Measurements from ENCODE around the gene FEZF1. TPM values are rescaled to one million over a fixed set of nuclear protein-coding genes. Genes with fewer than 3 reads are reported as not detected.

Gene FEZF1
- total RNA-seq, 1 experiment from 2014 or later: 114 TPM

DNA sequence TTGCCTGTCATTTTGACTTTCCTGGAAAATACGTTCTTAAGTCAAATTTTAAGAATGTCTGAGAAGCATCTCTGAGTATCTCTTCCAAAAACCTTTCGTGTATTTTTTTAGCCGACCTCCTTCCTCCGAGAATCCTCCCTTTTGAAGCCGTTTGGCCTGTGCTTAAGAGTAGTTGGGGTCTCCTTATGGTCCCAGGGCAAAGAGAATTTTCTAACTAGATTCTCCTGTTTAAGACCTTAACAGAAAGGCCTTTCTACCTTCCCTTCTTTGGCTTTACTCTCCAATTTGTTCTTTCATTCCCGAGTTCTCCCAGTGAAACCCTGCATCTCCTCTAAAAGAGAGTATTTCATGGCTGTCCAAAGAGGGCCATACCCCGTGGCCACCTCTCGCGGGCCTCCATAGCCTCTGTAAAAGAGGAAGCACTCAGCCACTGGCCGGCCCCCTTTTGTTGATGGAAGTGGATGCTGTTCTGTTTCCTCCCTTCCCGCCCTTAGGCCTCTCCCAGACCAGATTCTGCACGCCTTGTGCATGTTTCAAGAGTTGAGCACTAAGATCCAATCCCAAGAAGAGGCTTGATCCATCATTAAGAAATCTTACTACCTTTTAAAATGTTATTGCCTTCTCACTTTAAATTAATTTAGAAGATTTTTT is 6.6 kb upstream of the FEZF1 start:
- H3K27me3 ChIP-seq (replicated peaks; ENCODE audit: insufficient read depth, low read depth, low read length, poor library complexity): peaks cover 11% of the 10 kb centered on the region
- H3K4me1 ChIP-seq (ENCODE audit: insufficient read depth, low read length, poor library complexity, severe bottlenecking): peaks cover 43% of the 10 kb centered on the region
- H3K9me3 ChIP-seq (ENCODE audit: low read depth, low read length, poor library complexity, severe bottlenecking): no peaks in the 10 kb centered on the region
- POLR2A ChIA-PET (ENCODE audit: low non-redundant PET): no interaction called here
- H3K4me3 ChIP-seq (ENCODE audit: low read depth, low read length, poor library complexity, severe bottlenecking): no peak overlapping the region
- H3K27ac ChIP-seq (ENCODE audit: low read depth, low read length, poor library complexity, severe bottlenecking): peak overlapping the region; percentile 19
- TF ChIP-seq, protein P1, sequence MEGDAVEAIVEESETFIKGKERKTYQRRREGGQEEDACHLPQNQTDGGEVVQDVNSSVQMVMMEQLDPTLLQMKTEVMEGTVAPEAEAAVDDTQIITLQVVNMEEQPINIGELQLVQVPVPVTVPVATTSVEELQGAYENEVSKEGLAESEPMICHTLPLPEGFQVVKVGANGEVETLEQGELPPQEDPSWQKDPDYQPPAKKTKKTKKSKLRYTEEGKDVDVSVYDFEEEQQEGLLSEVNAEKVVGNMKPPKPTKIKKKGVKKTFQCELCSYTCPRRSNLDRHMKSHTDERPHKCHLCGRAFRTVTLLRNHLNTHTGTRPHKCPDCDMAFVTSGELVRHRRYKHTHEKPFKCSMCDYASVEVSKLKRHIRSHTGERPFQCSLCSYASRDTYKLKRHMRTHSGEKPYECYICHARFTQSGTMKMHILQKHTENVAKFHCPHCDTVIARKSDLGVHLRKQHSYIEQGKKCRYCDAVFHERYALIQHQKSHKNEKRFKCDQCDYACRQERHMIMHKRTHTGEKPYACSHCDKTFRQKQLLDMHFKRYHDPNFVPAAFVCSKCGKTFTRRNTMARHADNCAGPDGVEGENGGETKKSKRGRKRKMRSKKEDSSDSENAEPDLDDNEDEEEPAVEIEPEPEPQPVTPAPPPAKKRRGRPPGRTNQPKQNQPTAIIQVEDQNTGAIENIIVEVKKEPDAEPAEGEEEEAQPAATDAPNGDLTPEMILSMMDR (conservative IDR thresholded peaks at IDR 0.05; ENCODE audit: low read depth, low read length): no peak
- no peak for TF ChIP-seq EZH2 (IDR thresholded peaks at IDR 0.05; ENCODE audit: borderline replicate concordance, low read depth, low read length, poor library complexity, severe bottlenecking)
- BruUV-seq (replicated peaks): no TSS peak
- DNase-seq (ENCODE audit: low spot score): no peak
- CTCF ChIA-PET: no interaction called here
- peaks cover 45% of the 10 kb centered on the region for H3K36me3 ChIP-seq (ENCODE audit: insufficient read depth, low read length, poor library complexity, severe bottlenecking)
- intact Hi-C loops (cut with micrococcal nuclease; ENCODE audit: unreplicated experiment): no loop called here

DNA sequence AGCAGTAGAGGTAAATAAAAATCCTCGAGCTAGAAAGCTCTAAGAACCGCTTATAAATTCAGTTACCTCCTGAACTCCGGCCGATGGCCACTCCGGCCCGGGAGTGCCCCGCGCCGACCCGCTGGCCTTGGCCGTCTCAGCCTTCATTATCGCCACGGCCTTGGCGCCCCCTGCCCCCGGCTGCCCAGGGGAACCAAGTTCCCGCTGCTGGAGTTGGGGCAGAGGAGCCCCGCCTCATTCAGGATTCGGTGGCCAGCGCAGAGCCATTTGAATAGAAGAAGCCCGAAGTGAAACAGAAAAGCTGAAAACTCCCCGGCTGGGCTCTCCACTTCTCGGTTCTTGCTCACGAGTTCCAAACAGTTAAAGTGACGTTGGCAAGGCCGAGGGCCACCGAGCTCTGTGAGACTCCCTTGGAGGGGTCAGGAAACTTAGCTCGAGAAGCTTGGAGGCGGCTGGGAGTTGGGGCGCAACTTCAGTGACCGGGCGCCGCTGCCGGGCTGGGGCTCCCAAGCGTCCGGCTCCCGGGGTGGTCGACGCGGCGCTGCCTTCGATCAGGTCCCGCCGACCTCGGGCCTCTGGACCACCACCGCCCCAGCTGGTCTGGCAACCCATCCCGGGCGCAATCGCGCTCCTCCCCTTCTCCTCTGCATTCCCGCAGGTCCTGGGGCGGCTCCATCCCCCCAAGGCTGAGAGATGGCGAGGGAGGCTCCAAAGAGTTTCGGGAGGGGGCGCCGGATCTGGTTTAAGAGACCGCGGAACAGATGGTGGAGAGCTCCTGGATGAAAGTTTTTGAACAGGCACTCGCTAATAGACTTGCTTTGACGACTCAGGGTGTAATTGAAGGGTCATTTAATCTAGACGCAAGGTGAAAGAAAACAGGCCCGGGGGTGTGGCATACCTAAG is 5.8 kb upstream of the FEZF1 start:
- ChIA-PET CTCF (no interaction called here), POLR2A (ENCODE audit: low non-redundant PET) (interaction anchor here (0.6 kb wide), 1 partner anchor 23 kb away, joined by 3 read pairs; no protein-coding TSS in a partner anchor)
- peaks cover 3% of the 10 kb centered on the region for H3K27me3 ChIP-seq (replicated peaks; ENCODE audit: insufficient read depth, low read depth, low read length, poor library complexity)
- H3K36me3 ChIP-seq (ENCODE audit: insufficient read depth, low read length, poor library complexity, severe bottlenecking): peaks cover 45% of the 10 kb centered on the region
- TF ChIP-seq, protein P1 (conservative IDR thresholded peaks at IDR 0.05; ENCODE audit: low read depth, low read length): no peak
- TF ChIP-seq EZH2 (IDR thresholded peaks at IDR 0.05; ENCODE audit: borderline replicate concordance, low read depth, low read length, poor library complexity, severe bottlenecking): no peak
- BruUV-seq (replicated peaks): no TSS peak
- intact Hi-C loops (cut with micrococcal nuclease; ENCODE audit: unreplicated experiment): no loop called here
- no peaks in the 10 kb centered on the region for H3K9me3 ChIP-seq (ENCODE audit: low read depth, low read length, poor library complexity, severe bottlenecking)
- DNase-seq (ENCODE audit: low spot score): no peak
- H3K27ac ChIP-seq (ENCODE audit: low read depth, low read length, poor library complexity, severe bottlenecking): no peak overlapping the region
- H3K4me1 ChIP-seq (ENCODE audit: insufficient read depth, low read length, poor library complexity, severe bottlenecking): peaks cover 42% of the 10 kb centered on the region
- H3K4me3 ChIP-seq (ENCODE audit: low read depth, low read length, poor library complexity, severe bottlenecking): no peak overlapping the region

DNA sequence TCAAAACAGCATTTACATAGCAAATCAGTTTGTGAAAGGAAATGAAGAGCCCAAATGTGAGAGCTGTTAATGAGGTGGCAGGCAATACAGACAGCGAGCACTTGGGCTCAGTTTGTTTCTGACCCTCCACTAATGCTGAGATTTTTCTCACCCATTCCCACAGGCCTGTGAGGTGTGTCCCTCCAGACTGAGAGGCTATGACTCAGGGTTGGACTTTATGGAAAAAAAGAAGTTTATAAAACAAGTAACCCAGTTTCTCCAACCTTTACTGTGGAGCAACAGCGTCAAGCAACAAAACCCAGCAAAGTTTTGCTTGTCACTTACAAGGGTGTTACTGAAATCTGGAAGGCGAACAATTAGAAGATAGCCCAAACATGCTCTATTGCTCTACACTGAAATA is 4.9 kb upstream of the FEZF1 start:
- H3K27ac ChIP-seq (ENCODE audit: low read depth, low read length, poor library complexity, severe bottlenecking): no peak overlapping the region
- peaks cover 45% of the 10 kb centered on the region for H3K36me3 ChIP-seq (ENCODE audit: insufficient read depth, low read length, poor library complexity, severe bottlenecking)
- DNase-seq (ENCODE audit: low spot score): no peak
- H3K4me1 ChIP-seq (ENCODE audit: insufficient read depth, low read length, poor library complexity, severe bottlenecking): peaks cover 42% of the 10 kb centered on the region
- intact Hi-C loops (cut with micrococcal nuclease; ENCODE audit: unreplicated experiment): no loop called here
- POLR2A ChIA-PET (ENCODE audit: low non-redundant PET): no interaction called here
- no TSS peak for BruUV-seq (replicated peaks)
- TF ChIP-seq, protein P1 (conservative IDR thresholded peaks at IDR 0.05; ENCODE audit: low read depth, low read length): no peak
- no peak for TF ChIP-seq EZH2 (IDR thresholded peaks at IDR 0.05; ENCODE audit: borderline replicate concordance, low read depth, low read length, poor library complexity, severe bottlenecking)
- H3K27me3 ChIP-seq (replicated peaks; ENCODE audit: insufficient read depth, low read depth, low read length, poor library complexity): no peaks in the 10 kb centered on the region
- no peak overlapping the region for H3K4me3 ChIP-seq (ENCODE audit: low read depth, low read length, poor library complexity, severe bottlenecking)
- no peaks in the 10 kb centered on the region for H3K9me3 ChIP-seq (ENCODE audit: low read depth, low read length, poor library complexity, severe bottlenecking)
- CTCF ChIA-PET: no interaction called here

Data from A673 (cell line).